Hematopoietic multipotent progenitor cell (in vitro differentiated cells): Measurements from ENCODE around the gene NSUN7. TPM values are rescaled to one million over a fixed set of nuclear protein-coding genes. Genes with fewer than 3 reads are reported as not detected.
A peak's percentile ranks its signal among the peaks of the same experiment; 100 is the strongest.

Experiments used
- DNase-seq, 3 donors: peaks; one replicate each; pipeline ENCODE4 v3.0.0-alpha.2; 2011 to 2015; ENCODE audit warnings: low read depth in 2 of 3, low spot score in 2 of 3
- total RNA-seq: library from RNA; depleted of rRNA; stranded (reverse); fragments of >200 nt; gene quantifications from one replicate; pipeline ENCODE4 v1.2.3, GENCODE V29; 2012

The NSUN7 gene
- total RNA-seq, 1 donor: 3.2 TPM

DNA sequence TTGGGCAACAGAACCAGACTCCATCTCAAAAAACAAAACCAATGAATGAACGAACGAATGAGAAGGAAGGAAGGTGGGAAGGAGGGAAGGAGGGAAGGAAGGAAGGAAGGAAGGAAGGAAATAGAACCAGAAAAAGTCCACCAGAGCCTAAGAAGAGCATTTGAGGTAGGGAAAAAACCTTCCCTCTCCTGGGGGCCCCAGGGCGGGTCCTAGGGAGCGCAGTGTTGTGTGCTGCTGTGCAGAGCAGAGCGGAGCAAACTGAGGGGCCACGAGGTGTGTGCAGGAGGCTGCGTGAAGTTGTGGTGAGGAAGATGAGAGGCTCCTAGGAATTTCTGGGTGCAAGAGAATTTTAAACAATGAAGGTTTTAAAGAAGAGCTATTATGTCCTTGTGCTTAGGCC is 16.0 kb upstream of the NSUN7 start:
- no peak for DNase-seq

DNA sequence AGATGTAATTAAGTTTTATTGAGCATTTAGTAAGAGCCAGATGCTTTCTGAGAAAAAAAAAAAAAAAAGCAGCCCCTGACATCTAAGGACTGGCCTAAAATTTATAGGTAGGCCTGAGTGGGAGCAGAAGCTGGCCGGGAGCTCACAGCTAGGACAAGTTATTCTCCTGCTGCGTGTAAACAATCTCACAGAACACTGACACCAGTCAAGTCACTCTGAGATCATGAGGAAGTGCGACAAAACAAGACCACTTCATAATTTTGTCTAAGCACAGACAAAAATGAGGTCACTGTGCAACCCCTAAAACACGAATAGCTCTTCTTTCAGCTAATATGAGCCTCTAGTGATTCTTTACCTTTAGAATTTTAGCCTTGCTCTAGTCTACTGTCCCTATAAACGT is 15.3 kb upstream of the NSUN7 start:
- no peak for DNase-seq

DNA sequence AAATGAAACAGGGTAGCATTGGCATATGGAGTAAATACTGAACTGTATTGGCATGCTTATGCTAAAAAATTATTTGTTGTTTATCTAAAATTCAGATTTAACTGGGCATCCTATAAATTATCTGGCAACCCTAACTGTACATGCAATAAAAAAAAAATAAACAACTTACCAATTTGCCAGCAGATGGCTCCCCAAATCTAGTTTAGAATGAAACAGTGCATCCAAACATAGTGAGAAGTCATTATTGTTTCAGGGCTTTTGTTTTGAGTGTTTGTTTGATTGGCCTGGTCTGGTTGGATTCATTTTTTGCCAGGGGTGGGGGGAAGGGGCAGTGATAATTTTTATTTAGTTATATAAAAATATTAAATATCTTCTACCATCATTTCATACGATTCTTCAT is 12.8 kb upstream of the NSUN7 start:
- peak in 2 of 3 donors; percentile 47 to 82 for DNase-seq

DNA sequence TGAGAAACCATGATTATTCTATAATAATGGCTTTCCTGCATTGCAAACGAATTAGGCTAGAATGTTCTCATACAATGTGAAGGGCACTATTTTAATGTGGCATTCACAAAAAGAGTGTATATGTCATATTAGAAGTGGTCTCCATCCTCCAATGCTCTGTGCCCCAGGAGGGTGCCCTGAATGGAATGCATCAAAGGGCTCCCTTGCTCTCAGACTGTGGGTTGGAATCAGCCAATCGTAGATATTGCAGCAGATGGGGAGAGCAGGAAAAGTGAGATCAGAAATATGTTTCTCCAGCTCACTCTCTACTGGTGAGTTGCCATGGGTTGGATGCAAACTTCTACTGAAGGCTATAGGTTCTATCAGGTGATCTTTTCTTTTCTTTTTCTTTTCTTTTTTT is 11.9 kb upstream of the NSUN7 start:
- no peak for DNase-seq

- no peak for DNase-seq
Measured at GRCh38 chr4:40739347-40739746, 10.4 kb upstream of the NSUN7 start.

- no peak for DNase-seq
Measured at GRCh38 chr4:40744218-40744617, 5.5 kb upstream of the NSUN7 start.

DNA sequence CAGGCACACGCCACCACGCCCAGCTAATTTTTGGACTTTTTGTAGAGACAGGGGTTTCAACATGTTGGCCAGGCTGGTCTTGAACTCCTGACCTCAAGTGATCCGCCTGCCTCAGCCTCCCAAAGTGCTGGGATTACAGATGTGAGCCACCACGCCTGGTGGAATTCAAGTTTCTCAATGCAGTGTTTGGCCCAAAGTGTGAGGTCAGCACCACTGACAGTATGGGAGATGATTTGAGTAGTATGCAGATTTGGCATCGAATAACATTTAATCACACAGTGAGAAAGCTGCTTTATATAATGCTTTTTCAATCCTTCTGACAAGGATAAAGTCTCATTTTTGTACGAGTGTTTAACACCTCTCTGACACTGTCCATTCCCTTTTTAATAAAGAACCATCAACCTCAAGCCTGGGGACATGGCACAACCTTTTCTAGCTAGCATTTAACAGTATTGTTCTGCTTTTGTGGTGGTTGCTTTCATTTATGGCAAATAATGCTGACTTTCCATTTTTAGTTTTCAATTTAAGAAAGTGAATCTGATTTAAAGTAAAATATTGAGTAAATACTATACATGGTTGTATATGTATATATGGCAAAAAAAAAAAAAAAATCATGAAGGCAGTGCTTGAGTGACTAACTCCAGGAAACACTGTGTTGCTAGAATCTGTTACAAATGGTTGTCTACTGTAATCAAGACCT is 4.3 kb upstream of the NSUN7 start:
- DNase-seq: no peak

- no peak for DNase-seq
Measured at GRCh38 chr4:40747207-40747835, 2.4 kb upstream of the NSUN7 start.

DNA sequence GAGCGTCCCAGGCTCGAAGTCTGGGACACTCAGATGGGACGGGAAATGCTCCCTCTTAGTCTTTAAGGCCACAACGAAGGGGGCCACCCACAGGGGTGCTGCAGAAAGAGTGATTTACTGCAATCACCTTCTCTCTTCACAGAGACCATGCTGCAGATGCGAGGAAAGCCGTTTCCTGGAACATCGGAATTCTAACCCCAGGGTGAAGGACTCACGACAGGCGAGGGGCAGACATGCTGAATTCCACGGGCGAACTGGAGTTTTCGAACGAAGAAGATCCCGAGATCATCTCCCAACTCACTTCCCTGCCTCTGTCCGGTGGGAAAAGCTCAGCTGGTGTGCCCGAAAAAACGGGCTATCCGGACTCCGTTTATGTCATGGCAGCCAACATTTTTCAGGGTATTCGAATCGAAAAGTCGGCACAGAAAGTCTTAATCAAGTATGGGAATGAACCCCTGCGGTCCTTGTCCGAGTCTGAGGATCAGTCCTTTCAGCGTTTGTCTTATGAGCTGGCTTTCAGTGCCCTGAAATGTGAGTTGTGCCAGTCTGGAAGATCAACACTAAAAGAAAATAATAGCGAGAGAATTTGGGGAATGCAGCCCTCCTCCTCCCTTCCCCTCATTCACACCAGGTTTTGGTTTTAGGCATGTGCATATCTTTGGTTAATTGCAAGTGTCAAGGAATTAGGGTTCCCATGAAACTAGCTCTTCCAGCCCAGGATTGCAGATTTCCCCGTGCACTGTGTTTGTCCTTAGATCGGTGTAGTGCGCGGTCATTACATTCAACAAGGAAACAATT is 905 bp downstream of the NSUN7 start:
- no peak for DNase-seq

GRCh38 chr4:40755616-40756015 is 5.9 kb downstream of the NSUN7 start:
- DNase-seq: no peak

- peak in 2 of 3 donors; percentile 71 to 78 for DNase-seq
Measured at GRCh38 chr4:40763228-40763716, 13.5 kb downstream of the NSUN7 start.

- DNase-seq: no peak
Measured at GRCh38 chr4:40769266-40769665, 19.5 kb downstream of the NSUN7 start.

DNA sequence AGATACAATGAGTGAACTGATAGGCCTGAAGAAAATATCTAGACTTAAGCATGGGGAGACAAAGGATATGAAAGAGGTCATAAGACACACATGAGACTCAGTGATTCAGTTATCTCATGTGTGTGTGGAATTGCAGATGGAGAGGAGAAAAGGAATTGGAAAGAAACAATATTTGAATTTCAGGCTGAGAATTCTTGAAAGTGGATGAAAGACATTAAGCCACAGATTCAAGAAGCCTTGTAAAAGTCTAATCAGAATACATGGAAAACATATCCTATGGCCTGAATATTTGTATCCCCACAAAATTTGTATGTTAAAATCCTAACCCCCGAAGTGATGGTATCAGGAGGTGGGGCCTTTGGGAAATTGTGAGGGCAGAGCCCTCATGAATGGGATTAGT is 28.3 kb downstream of the NSUN7 start:
- no peak for DNase-seq

GRCh38 chr4:40782876-40783275 is 33.1 kb downstream of the NSUN7 start:
- no peak for DNase-seq

DNA sequence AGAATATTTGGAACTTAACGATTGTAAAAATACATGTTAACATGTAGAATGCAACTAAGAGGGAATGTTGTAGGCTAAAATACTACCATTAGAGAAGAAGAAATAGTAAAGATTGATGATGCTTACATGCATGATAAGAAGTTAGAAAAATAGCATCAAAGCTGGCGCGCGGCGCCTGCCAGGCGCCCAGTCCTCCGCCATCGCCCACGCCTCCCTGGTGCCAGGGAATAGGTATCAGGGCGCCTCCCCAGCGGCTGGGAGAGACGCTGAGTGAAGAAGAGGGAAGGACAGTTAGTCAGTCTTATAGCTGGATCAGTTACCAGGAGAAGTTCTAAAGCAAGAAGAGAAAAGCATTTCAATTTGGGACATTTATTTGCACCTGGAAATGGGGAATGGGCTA is 36.0 kb downstream of the NSUN7 start:
- DNase-seq: no peak

GRCh38 chr4:40788331-40788730 is 38.6 kb downstream of the NSUN7 start:
- no peak for DNase-seq

DNA sequence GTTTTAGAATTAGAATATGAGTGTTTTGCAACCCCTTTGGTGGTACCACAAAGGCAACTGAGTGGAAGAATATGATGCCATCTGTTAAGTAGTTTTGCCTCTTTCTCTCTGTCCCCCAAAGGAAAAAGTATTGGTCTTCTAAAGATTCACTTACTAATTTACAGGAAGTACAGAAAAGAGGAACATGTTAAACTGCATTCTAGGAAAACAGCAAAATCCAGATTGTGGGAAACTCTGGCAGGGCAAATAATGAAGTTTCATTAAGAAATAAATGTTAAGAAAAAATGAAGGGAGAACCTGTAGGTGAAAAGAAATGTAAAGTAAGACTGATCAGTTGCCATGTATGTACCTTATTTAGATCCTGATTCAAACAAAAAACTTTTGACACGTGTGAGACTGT is 39.3 kb downstream of the NSUN7 start:
- DNase-seq: no peak

DNA sequence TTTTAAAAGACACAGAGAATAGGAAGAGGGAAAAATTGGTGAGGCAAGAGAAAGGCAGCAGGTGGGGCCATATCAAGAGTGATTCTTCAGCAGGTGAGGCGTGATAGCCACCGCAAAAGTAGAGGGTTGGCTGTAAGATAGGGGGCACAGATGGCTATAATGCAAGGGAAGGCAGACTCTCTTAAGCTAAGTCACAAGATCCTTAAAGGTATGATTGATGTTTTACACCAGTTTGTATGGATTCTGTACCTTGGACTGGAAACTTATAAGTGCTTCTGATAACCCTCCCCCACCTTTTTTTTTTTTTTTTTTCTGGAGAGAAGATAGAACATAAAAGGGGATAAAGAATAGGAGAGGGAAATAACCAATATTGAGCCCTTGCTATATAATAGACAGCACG is 40.0 kb downstream of the NSUN7 start:
- no peak for DNase-seq

GRCh38 chr4:40800064-40800463 is 50.3 kb downstream of the NSUN7 start:
- DNase-seq: no peak

DNA sequence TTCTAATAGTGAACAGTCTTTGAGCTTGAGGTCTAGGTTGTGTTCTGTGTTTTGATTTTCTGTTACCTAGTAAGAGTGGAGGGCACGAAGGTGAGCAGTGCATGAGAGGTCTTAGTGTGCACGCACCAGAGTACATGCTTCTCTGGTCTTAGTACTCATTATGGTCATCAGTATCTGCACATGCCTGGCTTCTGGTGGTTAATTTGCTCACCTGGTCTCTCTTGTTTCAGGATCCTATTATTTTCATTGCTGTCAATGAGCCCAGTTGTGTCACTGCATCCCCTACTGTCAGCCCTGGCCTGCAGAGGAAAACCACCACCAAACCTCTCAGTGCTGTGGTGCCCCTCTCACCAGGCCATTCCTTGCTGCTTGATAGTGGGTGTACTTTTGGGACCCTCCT is 54.8 kb downstream of the NSUN7 start:
- DNase-seq: no peak

GRCh38 chr4:40808926-40809457 is 59.2 kb downstream of the NSUN7 start:
- DNase-seq: no peak
